ENCODE measurements around the gene IQSEC1. TPM values are rescaled to one million over a fixed set of nuclear protein-coding genes. Genes with fewer than 3 reads are reported as not detected.

The IQSEC1 gene
- polyA plus RNA-seq, 1 experiment: 4.8 TPM

- POLR2A ChIA-PET: no interaction called here
- CTCF ChIA-PET: no interaction called here
- Histone ChIP-seq H3K27me3 (ENCODE audit: control insufficient read depth, insufficient read depth, low read length) (peaks cover 7% of the 10 kb centered on the region), H3K4me3 (ENCODE audit: low read depth, low read length) (no peak overlapping the region), H3K36me3 (ENCODE audit: control insufficient read depth, insufficient read depth, low read length) (no peaks in the 10 kb centered on the region)
- no peak for DNase-seq (ENCODE audit: low read depth)
- TF ChIP-seq CTCF (IDR thresholded peaks at IDR 0.05; ENCODE audit: insufficient read depth, low read depth, low read length): no peak
These were observed 27.9 kb downstream of the IQSEC1 start for GRCh38 chr3:13045241-13045903.

- peaks cover 8% of the 10 kb centered on the region for H3K27me3 ChIP-seq (ENCODE audit: control insufficient read depth, insufficient read depth, low read length)
- H3K36me3 ChIP-seq (ENCODE audit: control insufficient read depth, insufficient read depth, low read length): no peaks in the 10 kb centered on the region
- no peak for DNase-seq (ENCODE audit: low read depth)
- ChIA-PET CTCF (no interaction called here), POLR2A (no interaction called here)
- TF ChIP-seq CTCF (IDR thresholded peaks at IDR 0.05; ENCODE audit: insufficient read depth, low read depth, low read length): no peak
- no peak overlapping the region for H3K4me3 ChIP-seq (ENCODE audit: low read depth, low read length)
These were observed 28.6 kb downstream of the IQSEC1 start for GRCh38 chr3:13044496-13045240.

GRCh38 chr3:13043656-13044055 lies 29.6 kb downstream of the IQSEC1 start:
- peaks cover 8% of the 10 kb centered on the region for H3K27me3 ChIP-seq (ENCODE audit: control insufficient read depth, insufficient read depth, low read length)
- POLR2A ChIA-PET: no interaction called here

GRCh38 chr3:13042715-13043271 lies 30.4 kb downstream of the IQSEC1 start:
- DNase-seq (ENCODE audit: low read depth): no peak
- Histone ChIP-seq H3K4me3 (ENCODE audit: low read depth, low read length) (no peak overlapping the region), H3K27me3 (ENCODE audit: control insufficient read depth, insufficient read depth, low read length) (peaks cover 8% of the 10 kb centered on the region), H3K36me3 (ENCODE audit: control insufficient read depth, insufficient read depth, low read length) (no peaks in the 10 kb centered on the region)
- CTCF ChIA-PET: no interaction called here
- POLR2A ChIA-PET: no interaction called here
- TF ChIP-seq CTCF (IDR thresholded peaks at IDR 0.05; ENCODE audit: insufficient read depth, low read depth, low read length): no peak

More at GRCh38 chr3:13043656-13044055, 29.6 kb downstream of the IQSEC1 start:
- Histone ChIP-seq H3K36me3 (ENCODE audit: control insufficient read depth, insufficient read depth, low read length) (no peaks in the 10 kb centered on the region), H3K4me3 (ENCODE audit: low read depth, low read length) (no peak overlapping the region)
- no peak for DNase-seq (ENCODE audit: low read depth)
- CTCF ChIA-PET: no interaction called here
- TF ChIP-seq CTCF (IDR thresholded peaks at IDR 0.05; ENCODE audit: insufficient read depth, low read depth, low read length): no peak

- ChIA-PET POLR2A (no interaction called here), CTCF (no interaction called here)
- H3K27me3 ChIP-seq (ENCODE audit: control insufficient read depth, insufficient read depth, low read length): peaks cover 8% of the 10 kb centered on the region
- no peak for TF ChIP-seq CTCF (IDR thresholded peaks at IDR 0.05; ENCODE audit: insufficient read depth, low read depth, low read length)
- DNase-seq (ENCODE audit: low read depth): no peak
- H3K36me3 ChIP-seq (ENCODE audit: control insufficient read depth, insufficient read depth, low read length): no peaks in the 10 kb centered on the region
- no peak overlapping the region for H3K4me3 ChIP-seq (ENCODE audit: low read depth, low read length)
These were observed 31.0 kb downstream of the IQSEC1 start for GRCh38 chr3:13042127-13042701.

All from BJ (cell line).